Measurements from ENCODE around the gene SVOP. TPM values are rescaled to one million over a fixed set of nuclear protein-coding genes. Genes with fewer than 3 reads are reported as not detected.

SVOP gene
- total RNA-seq, 1 donor from 2014 or later = 2.6 TPM

- Histone ChIP-seq H3K36me3 (peaks cover 6% of the 10 kb centered on the region), H3K27ac (replicated peaks) (no peak overlapping the region), H3K4me3 (no peak overlapping the region), H3K9me3 (replicated peaks) (peaks cover 12% of the 10 kb centered on the region), H3K27me3 (ENCODE audit: low read depth) (no peaks in the 10 kb centered on the region), H3K4me1 (peaks cover 11% of the 10 kb centered on the region)
- DNase-seq = no peak
- TF ChIP-seq, protein P1, sequence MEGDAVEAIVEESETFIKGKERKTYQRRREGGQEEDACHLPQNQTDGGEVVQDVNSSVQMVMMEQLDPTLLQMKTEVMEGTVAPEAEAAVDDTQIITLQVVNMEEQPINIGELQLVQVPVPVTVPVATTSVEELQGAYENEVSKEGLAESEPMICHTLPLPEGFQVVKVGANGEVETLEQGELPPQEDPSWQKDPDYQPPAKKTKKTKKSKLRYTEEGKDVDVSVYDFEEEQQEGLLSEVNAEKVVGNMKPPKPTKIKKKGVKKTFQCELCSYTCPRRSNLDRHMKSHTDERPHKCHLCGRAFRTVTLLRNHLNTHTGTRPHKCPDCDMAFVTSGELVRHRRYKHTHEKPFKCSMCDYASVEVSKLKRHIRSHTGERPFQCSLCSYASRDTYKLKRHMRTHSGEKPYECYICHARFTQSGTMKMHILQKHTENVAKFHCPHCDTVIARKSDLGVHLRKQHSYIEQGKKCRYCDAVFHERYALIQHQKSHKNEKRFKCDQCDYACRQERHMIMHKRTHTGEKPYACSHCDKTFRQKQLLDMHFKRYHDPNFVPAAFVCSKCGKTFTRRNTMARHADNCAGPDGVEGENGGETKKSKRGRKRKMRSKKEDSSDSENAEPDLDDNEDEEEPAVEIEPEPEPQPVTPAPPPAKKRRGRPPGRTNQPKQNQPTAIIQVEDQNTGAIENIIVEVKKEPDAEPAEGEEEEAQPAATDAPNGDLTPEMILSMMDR (IDR thresholded peaks at IDR 0.05; ENCODE audit: borderline replicate concordance) = no peak
- intact Hi-C loops (cut with micrococcal nuclease) = no loop called here
Measured at GRCh38 chr12:108947097-108947496, 73.8 kb downstream of the SVOP start.

DNA sequence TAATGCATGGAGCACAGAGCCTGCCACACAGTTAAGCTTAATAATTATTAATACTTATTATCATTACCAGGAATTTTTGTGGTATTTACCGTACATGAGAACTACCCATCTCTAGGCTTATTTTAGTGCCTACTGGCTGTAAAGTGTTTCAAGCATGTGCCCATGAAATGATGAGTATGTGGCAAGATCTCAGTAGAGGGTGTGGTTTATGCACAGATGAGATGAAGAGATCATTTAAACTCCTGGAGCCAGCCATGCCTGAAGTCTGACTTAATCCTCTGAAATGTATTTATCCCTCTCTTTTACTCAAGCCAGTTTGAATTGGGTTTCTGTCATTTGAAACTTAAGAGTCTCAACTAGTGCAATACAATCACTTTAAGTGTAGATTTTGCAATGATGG is 80.7 kb downstream of the SVOP start:
- Histone ChIP-seq H3K36me3 (no peaks in the 10 kb centered on the region), H3K4me3 (no peak overlapping the region), H3K4me1 (no peaks in the 10 kb centered on the region), H3K27me3 (ENCODE audit: low read depth) (no peaks in the 10 kb centered on the region), H3K9me3 (replicated peaks) (no peaks in the 10 kb centered on the region), H3K27ac (replicated peaks) (no peak overlapping the region)
- DNase-seq = no peak
- intact Hi-C loops (cut with micrococcal nuclease) = no loop called here
- TF ChIP-seq, protein P1 (IDR thresholded peaks at IDR 0.05; ENCODE audit: borderline replicate concordance) = no peak

- Histone ChIP-seq H3K4me1 (no peaks in the 10 kb centered on the region), H3K27me3 (ENCODE audit: low read depth) (no peaks in the 10 kb centered on the region), H3K4me3 (no peak overlapping the region), H3K9me3 (replicated peaks) (no peaks in the 10 kb centered on the region), H3K27ac (replicated peaks) (no peak overlapping the region), H3K36me3 (no peaks in the 10 kb centered on the region)
- intact Hi-C loops (cut with micrococcal nuclease) = no loop called here
- TF ChIP-seq, protein P1 (IDR thresholded peaks at IDR 0.05; ENCODE audit: borderline replicate concordance) = no peak
- DNase-seq = no peak
Measured at GRCh38 chr12:108939594-108939993, 81.3 kb downstream of the SVOP start.

DNA sequence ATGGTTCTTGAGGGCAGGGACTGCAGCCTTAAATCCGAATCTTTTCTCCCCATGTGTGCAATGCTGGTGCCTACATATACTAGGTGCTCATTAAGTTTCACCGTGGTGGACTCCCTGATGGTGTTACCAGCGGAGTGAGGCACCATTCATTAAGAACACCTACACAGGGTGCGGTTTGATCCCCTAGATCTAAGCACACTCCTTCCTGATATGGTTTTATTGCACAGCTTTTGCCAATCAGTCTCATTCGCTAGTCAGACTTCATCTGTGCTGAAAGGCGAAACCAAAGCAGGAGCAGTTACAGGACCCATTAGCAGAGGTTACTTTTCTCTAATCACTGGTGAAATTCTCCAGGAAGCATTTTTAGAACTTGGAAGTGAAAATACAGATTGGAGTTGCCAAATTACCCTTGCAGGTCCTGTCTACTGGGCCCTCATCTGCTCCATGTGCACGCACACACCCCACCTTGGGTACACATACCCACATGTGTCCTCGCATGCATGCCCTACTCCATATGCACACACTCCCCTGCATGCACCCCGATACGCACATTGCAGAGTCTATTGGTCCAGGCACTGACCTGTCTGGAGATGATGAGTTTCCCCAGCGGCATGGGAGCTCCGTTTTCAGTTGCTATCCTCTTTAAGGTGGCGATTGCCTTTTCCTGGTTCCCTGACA is 82.5 kb downstream of the SVOP start:
- no peak for DNase-seq
- Histone ChIP-seq H3K27me3 (ENCODE audit: low read depth) (no peaks in the 10 kb centered on the region), H3K4me1 (no peaks in the 10 kb centered on the region), H3K9me3 (replicated peaks) (no peaks in the 10 kb centered on the region), H3K36me3 (no peaks in the 10 kb centered on the region), H3K27ac (replicated peaks) (no peak overlapping the region), H3K4me3 (no peak overlapping the region)
- intact Hi-C loops (cut with micrococcal nuclease) = no loop called here
- TF ChIP-seq, protein P1 (IDR thresholded peaks at IDR 0.05; ENCODE audit: borderline replicate concordance) = no peak

- Histone ChIP-seq H3K27me3 (ENCODE audit: low read depth) (no peaks in the 10 kb centered on the region), H3K9me3 (replicated peaks) (no peaks in the 10 kb centered on the region), H3K27ac (replicated peaks) (no peak overlapping the region), H3K4me1 (no peaks in the 10 kb centered on the region), H3K4me3 (no peak overlapping the region), H3K36me3 (no peaks in the 10 kb centered on the region)
- DNase-seq = no peak
- intact Hi-C loops (cut with micrococcal nuclease) = no loop called here
- TF ChIP-seq, protein P1 (IDR thresholded peaks at IDR 0.05; ENCODE audit: borderline replicate concordance) = no peak
Measured at GRCh38 chr12:108935159-108935763, 85.6 kb downstream of the SVOP start.
